Ascending aorta (tissue), 2 donors: ENCODE results near the gene HCRTR2. TPM values are rescaled to one million over a fixed set of nuclear protein-coding genes. Genes with fewer than 3 reads are reported as not detected.

Source experiments
- DNase-seq, 2 donors: peaks; one replicate each; pipeline ENCODE4 v3.0.0-alpha.2; 2019; ENCODE audit warnings: low spot score in 2 of 2
- H3K27ac ChIP-seq, 2 donors: fragments of 200-600 bp; sonication (generic); one replicate each; pipeline ENCODE4 v1.5.1; 2016 to 2017; ENCODE audit warnings: mild to moderate bottlenecking in 1 of 2
- H3K27me3 ChIP-seq: fragments of 200-600 bp; sonication (generic); one replicate; pipeline ENCODE4 v1.5.1; 2017
- H3K36me3 ChIP-seq, 2 donors: fragments of 200-600 bp; sonication (generic); one replicate each; pipeline ENCODE4 v1.5.1; 2016
- H3K4me1 ChIP-seq, 2 donors: fragments of 200-600 bp; sonication (generic); one replicate each; pipeline ENCODE4 v1.5.1; 2016 to 2017; ENCODE audit warnings: mild to moderate bottlenecking in 1 of 2
- H3K4me3 ChIP-seq, 2 donors: fragments of 200-600 bp; sonication (generic); one replicate each; pipeline ENCODE4 v1.5.1; 2016 to 2017; ENCODE audit warnings: mild to moderate bottlenecking in 1 of 2
- H3K9me3 ChIP-seq, 2 donors: fragments of 200-600 bp; sonication (generic); one replicate each; pipeline ENCODE4 v1.5.1; 2016
- intact Hi-C: fragments of 100-400 bp; cut with DNase I; formaldehyde crosslinking; loops from one replicate; pipeline ENCODE4 v1.15.1; 2023
- total RNA-seq: library from RNA; depleted of rRNA; stranded (reverse); fragments of >200 nt; gene quantifications from one replicate; pipeline ENCODE4 v1.1.0, GENCODE V29; 2016
- TF ChIP-seq, protein P1 (sequence below), 3 experiments: fragments of 200-600 bp in 2 of 3; fragments of 450-650 bp in 1 of 3; sonication (generic) in 2 of 3; IDR thresholded peaks; one replicate each; pipeline ENCODE4 v1.5.1; 2016 to 2019; ENCODE audit warnings: antibody characterized with exemption in 3 of 3, mild to moderate bottlenecking in 1 of 3, moderate library complexity in 1 of 3

Gene HCRTR2
- total RNA-seq, result not detected

DNA sequence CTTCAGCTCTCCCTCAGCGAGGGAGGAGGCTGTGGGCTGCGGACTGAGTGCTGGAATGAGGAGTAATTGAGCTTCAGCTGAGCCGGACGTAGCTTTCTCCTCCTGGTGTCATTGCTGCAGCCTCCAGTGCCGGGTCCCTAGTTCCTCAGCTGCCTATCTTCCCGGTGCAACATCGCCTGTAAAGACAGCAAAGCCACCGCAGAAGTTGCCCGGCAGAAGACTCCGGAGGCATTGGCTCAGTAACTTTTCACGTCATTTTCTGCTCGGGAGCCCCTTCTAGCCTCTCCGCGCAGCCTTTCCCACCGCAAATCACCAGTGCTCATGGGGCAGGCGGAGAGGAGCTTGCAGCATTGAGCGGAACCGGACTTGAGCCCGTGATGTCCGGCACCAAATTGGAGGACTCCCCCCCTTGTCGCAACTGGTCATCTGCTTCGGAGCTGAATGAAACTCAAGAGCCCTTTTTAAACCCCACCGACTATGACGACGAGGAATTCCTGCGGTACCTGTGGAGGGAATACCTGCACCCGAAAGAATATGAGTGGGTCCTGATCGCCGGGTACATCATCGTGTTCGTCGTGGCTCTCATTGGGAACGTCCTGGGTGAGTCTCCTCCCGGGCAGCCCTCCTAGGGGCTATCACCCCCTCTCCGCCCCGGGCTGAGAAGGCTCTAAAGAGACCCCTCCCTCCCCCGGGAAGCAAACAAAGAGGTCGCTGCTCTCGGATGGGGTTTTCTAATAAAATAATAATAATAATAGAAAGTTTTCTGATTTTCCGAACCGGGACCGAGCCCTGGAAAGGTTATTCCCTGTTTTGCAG, at the start of gene HCRTR2:
TSS of gene HCRTR2 (plus strand) at position 305 of the 816 bp plus-strand sequence. CDS start at position 378, 73 bp downstream.
- intact Hi-C loops, result no loop called here
- Histone ChIP-seq H3K27me3 (no peaks in the 10 kb centered on the region), H3K9me3 (no peaks in the 10 kb centered on the region), H3K4me1 (no peaks in the 10 kb centered on the region), H3K4me3 (peak within 1 kb of the TSS in 1 of 2 donors; percentile 33), H3K27ac (no peak within 1 kb of the TSS), H3K36me3 (no peaks in the 10 kb centered on the region)
- TF ChIP-seq, protein P1, sequence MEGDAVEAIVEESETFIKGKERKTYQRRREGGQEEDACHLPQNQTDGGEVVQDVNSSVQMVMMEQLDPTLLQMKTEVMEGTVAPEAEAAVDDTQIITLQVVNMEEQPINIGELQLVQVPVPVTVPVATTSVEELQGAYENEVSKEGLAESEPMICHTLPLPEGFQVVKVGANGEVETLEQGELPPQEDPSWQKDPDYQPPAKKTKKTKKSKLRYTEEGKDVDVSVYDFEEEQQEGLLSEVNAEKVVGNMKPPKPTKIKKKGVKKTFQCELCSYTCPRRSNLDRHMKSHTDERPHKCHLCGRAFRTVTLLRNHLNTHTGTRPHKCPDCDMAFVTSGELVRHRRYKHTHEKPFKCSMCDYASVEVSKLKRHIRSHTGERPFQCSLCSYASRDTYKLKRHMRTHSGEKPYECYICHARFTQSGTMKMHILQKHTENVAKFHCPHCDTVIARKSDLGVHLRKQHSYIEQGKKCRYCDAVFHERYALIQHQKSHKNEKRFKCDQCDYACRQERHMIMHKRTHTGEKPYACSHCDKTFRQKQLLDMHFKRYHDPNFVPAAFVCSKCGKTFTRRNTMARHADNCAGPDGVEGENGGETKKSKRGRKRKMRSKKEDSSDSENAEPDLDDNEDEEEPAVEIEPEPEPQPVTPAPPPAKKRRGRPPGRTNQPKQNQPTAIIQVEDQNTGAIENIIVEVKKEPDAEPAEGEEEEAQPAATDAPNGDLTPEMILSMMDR (IDR thresholded peaks at IDR 0.05), result no peak
- DNase-seq, result no peak

DNA sequence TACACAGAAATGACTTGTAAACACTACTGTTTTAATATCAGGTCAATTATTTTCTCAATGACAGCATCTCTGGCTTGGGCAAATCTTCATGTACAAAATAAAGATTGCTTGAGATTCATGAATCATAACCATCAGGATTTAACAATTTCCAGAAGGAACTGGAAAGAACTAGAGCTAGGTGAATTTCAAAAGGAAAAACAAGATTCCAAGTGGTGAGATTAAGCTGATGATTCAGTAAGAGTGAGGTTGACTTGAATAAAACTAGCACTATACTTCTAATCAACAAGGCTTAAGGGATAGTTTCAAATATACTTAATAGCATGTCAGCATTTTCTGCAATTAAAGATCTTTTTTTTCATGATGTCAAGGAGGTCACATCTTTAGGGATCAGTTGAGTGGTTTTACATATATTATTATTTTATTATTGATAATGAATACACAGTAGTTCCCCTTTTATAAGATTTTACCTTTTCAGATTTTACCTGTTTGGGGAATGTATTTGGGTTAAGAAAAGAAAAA, 43.5 kb upstream of the HCRTR2 start:
- Histone ChIP-seq H3K9me3 (no peaks in the 10 kb centered on the region), H3K36me3 (no peaks in the 10 kb centered on the region), H3K27me3 (no peaks in the 10 kb centered on the region), H3K4me3 (no peak overlapping the region), H3K27ac (no peak overlapping the region), H3K4me1 (no peaks in the 10 kb centered on the region)
- no peak for DNase-seq
- intact Hi-C loops, result no loop called here
- TF ChIP-seq, protein P1 (IDR thresholded peaks at IDR 0.05), result no peak

DNA sequence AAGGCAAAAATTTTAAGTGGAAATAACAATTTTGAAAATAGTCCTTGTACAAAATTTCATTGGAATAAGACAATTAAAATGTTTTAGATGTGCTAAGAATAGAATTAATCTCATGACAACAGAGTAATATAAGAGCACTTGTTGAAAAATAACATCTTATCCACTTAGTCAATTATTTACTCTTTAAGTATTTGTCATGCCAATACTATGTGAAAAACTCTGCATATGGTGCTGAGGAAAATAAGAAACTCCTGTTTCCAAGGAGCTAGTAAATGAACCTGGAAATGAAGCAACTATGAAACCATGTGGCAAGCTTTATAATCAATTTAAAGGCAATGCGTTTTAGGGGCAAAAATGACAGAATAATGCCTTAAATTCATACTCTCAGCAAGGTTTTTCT, 42.7 kb upstream of the HCRTR2 start:
- DNase-seq, result no peak
- Histone ChIP-seq H3K4me1 (no peaks in the 10 kb centered on the region), H3K36me3 (no peaks in the 10 kb centered on the region), H3K4me3 (no peak overlapping the region), H3K27ac (no peak overlapping the region), H3K27me3 (no peaks in the 10 kb centered on the region), H3K9me3 (no peaks in the 10 kb centered on the region)
- TF ChIP-seq, protein P1 (IDR thresholded peaks at IDR 0.05), result no peak
- intact Hi-C loops, result no loop called here

DNA sequence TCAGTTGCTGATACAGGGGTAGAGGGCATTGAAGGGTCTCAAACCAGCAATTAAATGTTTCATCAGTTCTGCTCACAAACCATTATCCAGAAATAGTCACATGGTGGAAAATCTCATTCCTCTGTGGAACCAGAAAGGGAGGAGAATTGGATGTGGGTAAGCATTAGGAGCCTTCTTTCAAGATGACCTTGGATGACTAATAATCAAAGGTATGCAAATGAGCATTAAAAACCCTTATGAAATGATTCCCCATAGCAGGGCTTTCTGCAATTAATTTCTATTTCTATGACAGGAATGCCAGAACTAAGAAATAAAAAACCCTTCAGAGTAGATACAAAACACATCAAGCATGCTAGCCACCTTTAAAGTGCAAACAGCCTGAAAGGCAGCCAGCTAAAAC, 37.4 kb upstream of the HCRTR2 start:
- Histone ChIP-seq H3K4me3 (no peak overlapping the region), H3K36me3 (no peaks in the 10 kb centered on the region), H3K27me3 (no peaks in the 10 kb centered on the region), H3K4me1 (no peaks in the 10 kb centered on the region), H3K27ac (no peak overlapping the region), H3K9me3 (no peaks in the 10 kb centered on the region)
- intact Hi-C loops, result no loop called here
- TF ChIP-seq, protein P1 (IDR thresholded peaks at IDR 0.05), result no peak
- DNase-seq, result no peak

DNA sequence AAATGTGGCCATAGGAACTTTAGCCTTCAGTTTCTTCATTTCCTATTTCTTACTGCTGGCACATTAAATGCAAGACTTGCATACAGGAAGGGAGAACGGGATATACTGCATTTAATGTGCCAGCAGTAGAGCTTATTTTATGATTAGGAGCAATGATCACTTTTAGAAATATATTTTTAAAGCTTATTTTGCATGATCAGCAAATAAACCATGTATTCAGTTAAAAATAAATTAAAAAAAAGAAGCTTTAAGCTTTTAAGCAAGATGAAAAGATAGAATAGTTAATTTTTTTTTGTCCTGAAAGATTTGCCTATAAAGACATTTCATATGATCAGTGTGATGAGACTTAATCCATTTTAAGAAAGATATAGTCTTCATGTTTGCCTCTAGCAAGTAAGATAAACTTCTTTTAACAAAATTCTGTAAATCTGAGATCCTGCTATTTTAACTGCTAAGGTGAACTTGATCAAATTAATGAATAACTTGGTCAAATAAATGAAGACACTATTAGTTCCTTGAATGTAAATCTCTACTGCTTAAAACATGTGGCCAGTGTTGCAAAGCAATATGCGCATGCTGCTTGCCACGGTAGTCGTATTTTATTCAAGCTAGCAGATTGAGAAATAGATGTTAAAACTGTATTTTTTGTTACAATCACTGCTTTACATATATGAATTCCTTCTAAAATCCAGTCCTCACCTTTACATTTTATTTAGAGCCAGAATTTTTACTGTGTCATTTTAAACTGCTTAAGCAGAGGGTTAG, 36.2 kb upstream of the HCRTR2 start:
- Histone ChIP-seq H3K27ac (no peak overlapping the region), H3K4me3 (no peak overlapping the region), H3K36me3 (no peaks in the 10 kb centered on the region), H3K9me3 (no peaks in the 10 kb centered on the region), H3K27me3 (no peaks in the 10 kb centered on the region), H3K4me1 (no peaks in the 10 kb centered on the region)
- intact Hi-C loops, result no loop called here
- DNase-seq, result no peak
- TF ChIP-seq, protein P1 (IDR thresholded peaks at IDR 0.05), result no peak
